HepG2 (cell line): ENCODE results near the gene CSNK1G3. TPM values are rescaled to one million over a fixed set of nuclear protein-coding genes. Genes with fewer than 3 reads are reported as not detected.

ENCODE experiments used
- ATAC-seq: fragments of 200-7000 bp; cut with Tn5 transposase; 3 replicates; pipeline ENCODE4 v1.9.1; 2020; ENCODE audit warnings: mild to moderate bottlenecking, moderate library complexity
- BruUV-seq: library from RNA; stranded (reverse); fragments of 400-500 nt; replicated peaks from 2 replicates; lab custom pipeline; 2021; lab: Mats Ljungman, UMichigan
- CTCF ChIA-PET: fragments of 300-600 bp; formaldehyde crosslinking; extraction: SDS; loops from one replicate; lab custom pipeline; 2021; ENCODE audit warnings: low total read pairs, inconsistent platforms, low intra/inter-chr PET ratio; lab: Yijun Ruan, JAX
- POLR2A ChIA-PET: fragments of 350-600 bp; sonication (Branson Sonifier 250); formaldehyde crosslinking; loops from one replicate; lab custom pipeline; 2020; ENCODE audit warnings: antibody characterized with exemption, inconsistent platforms; lab: Yijun Ruan, JAX
- DNase-seq: peaks from one replicate; pipeline ENCODE4 v3.0.0-alpha.2; 2015; ENCODE audit warnings: low spot score
- FAIRE-seq: peaks from 3 replicates; lab custom pipeline; 2011; peaks lifted over from hg19 to GRCh38; lab: Jason Lieb, UNC
- H2AFZ ChIP-seq: one replicate; pipeline ENCODE4 v1.6.1; 2011; ENCODE audit warnings: low read length, inconsistent platforms
- H3K27ac ChIP-seq: fragments of 300-600 bp; 3 replicates; pipeline ENCODE4 v1.8.0; 2011; ENCODE audit warnings: mixed run types, mild to moderate bottlenecking, mixed read lengths, low read length, inconsistent platforms; ENCODE audit not compliant: insufficient read depth; ENCODE audit errors: extremely low read length
- H3K27me3 ChIP-seq, 2 experiments: fragments of 200-600 bp in 1 of 2; 2 replicates in 1 of 2; 3 replicates in 1 of 2; pipeline versions ENCODE4 v1.6.0 to v1.8.0; 2011; ENCODE audit warnings: low read length in 2 of 2, mild to moderate bottlenecking in 2 of 2, moderate library complexity in 2 of 2, inconsistent platforms in 1 of 2; ENCODE audit not compliant: insufficient read depth in 2 of 2, control insufficient read depth in 1 of 2
- H3K36me3 ChIP-seq, 2 experiments: fragments of 200-600 bp in 1 of 2; replicated peaks in 1 of 2; 2 replicates in 1 of 2; 3 replicates in 1 of 2; pipeline versions ENCODE4 v1.5.1 to v1.8.0; 2011; ENCODE audit warnings: low read length in 2 of 2, inconsistent platforms in 1 of 2; ENCODE audit not compliant: insufficient read depth in 2 of 2, control insufficient read depth in 1 of 2
- H3K4me1 ChIP-seq: 2 replicates; pipeline ENCODE4 v1.5.1; 2012; ENCODE audit warnings: low read length, inconsistent platforms; ENCODE audit not compliant: insufficient read depth
- H3K4me2 ChIP-seq: 2 replicates; pipeline ENCODE4 v1.6.0; 2011; ENCODE audit warnings: low read depth, low read length, inconsistent platforms
- H3K4me3 ChIP-seq, 3 experiments: fragments of 200-600 bp in 1 of 3; sonication (generic), shearing (Covaris generic) in 1 of 3; replicated peaks in 1 of 3; 2 replicates each; pipeline ENCODE4 v1.5.1; 2011 to 2016; ENCODE audit warnings: low read length in 3 of 3, inconsistent platforms in 2 of 3, low read depth in 2 of 3, mild to moderate bottlenecking in 2 of 3, control low read depth in 1 of 3, mixed read lengths in 1 of 3; ENCODE audit not compliant: insufficient read depth in 1 of 3
- H3K79me2 ChIP-seq: one replicate; pipeline ENCODE4 v1.6.1; 2011; ENCODE audit warnings: low read length, inconsistent platforms; ENCODE audit not compliant: insufficient read depth
- H3K9ac ChIP-seq: 2 replicates; pipeline ENCODE4 v1.6.0; 2011; ENCODE audit warnings: mild to moderate bottlenecking, low read depth, low read length, inconsistent platforms; ENCODE audit not compliant: insufficient read depth
- H3K9me3 ChIP-seq: 2 replicates; pipeline ENCODE4 v1.5.1; 2012; ENCODE audit warnings: mild to moderate bottlenecking, low read length
- H4K20me1 ChIP-seq: 2 replicates; pipeline ENCODE4 v1.6.0; 2011; ENCODE audit warnings: inconsistent platforms, mild to moderate bottlenecking, low read length, moderate library complexity; ENCODE audit not compliant: insufficient read depth
- ASH2L ChIP-seq: fragments of 300-600, 200-600 bp; sonication (generic); IDR thresholded peaks from 2 replicates; pipeline ENCODE4 v1.7.0; 2017; ENCODE audit warnings: low read depth, mild to moderate bottlenecking, moderate library complexity, mixed read lengths, low read length; ENCODE audit not compliant: insufficient read length
- FOSL2 ChIP-seq: sonication (generic); formaldehyde crosslinking; IDR thresholded peaks from 2 replicates; pipeline ENCODE4 v1.4.0; 2020; ENCODE audit warnings: missing genetic modification reagents
- MATR3 ChIP-seq: sonication (generic); formaldehyde crosslinking; IDR thresholded peaks from 2 replicates; pipeline ENCODE4 v1.4.0; 2020; ENCODE audit warnings: missing genetic modification reagents
- NFKB2 ChIP-seq: sonication (generic); formaldehyde crosslinking; IDR thresholded peaks from 2 replicates; pipeline ENCODE4 v1.4.0; 2020; ENCODE audit warnings: missing genetic modification reagents, borderline replicate concordance
- PCBP2 ChIP-seq: fragments of 200-400 bp; formaldehyde crosslinking; optimal IDR thresholded peaks from 2 replicates; pipeline ENCODE3; 2018; ENCODE audit warnings: low read length, low read depth; ENCODE audit not compliant: poor library complexity, severe bottlenecking
- TOE1 ChIP-seq: sonication (generic); formaldehyde crosslinking; IDR thresholded peaks from 2 replicates; pipeline ENCODE4 v1.4.0; 2020; ENCODE audit warnings: mild to moderate bottlenecking, missing genetic modification reagents
- ZBED4 ChIP-seq: sonication (generic); formaldehyde crosslinking; IDR thresholded peaks from 2 replicates; pipeline ENCODE4 v1.4.0; 2020; ENCODE audit warnings: missing genetic modification reagents, borderline replicate concordance
- ZIK1 ChIP-seq: sonication (generic); formaldehyde crosslinking; IDR thresholded peaks from 2 replicates; pipeline ENCODE4 v1.5.0; 2020; ENCODE audit warnings: mild to moderate bottlenecking, low read depth, missing genetic modification reagents, borderline replicate concordance
- ZNF101 ChIP-seq: sonication (generic); formaldehyde crosslinking; IDR thresholded peaks from 2 replicates; pipeline ENCODE4 v1.4.0; 2020; ENCODE audit warnings: mild to moderate bottlenecking, low read depth, missing genetic modification reagents, borderline replicate concordance
- in situ Hi-C: cut with HindIII; loops from 2 replicates; pipeline ENCODE4 v1.10.0; 2017; ENCODE audit warnings: low pct_unique_long_range_greater_than_20kb; ENCODE audit not compliant: extremely low pct_ligation_motif_present
- intact Hi-C: fragments of 100-400 bp; cut with micrococcal nuclease; formaldehyde crosslinking; loops from one replicate; pipeline ENCODE4 v1.10.0; 2022; ENCODE audit not compliant: unreplicated experiment
- polyA plus RNA-seq, 8 experiments: library from polyadenylated mRNA; depleted of rRNA in 3 of 8; stranded (reverse) in 7 of 8; unstranded in 1 of 8; fragments of >200 nt; fragmentation: Illumina TruSeq in 4 of 8; extraction: Trizol in 4 of 8; gene quantifications; 2 replicates each; pipeline versions ENCODE4 v1.2.1 to v1.2.3, GENCODE V29; 2011 to 2016; ENCODE audit warnings: low read depth in 4 of 8, missing spikeins in 1 of 8, mixed read lengths in 1 of 8; ENCODE audit not compliant: insufficient read depth in 1 of 8
- total RNA-seq, 5 experiments: library from RNA; depleted of rRNA; stranded (reverse); fragments of >200 nt; fragmentation: Illumina TruSeq; extraction: Trizol; gene quantifications; 2 replicates each; pipeline ENCODE4 v1.2.3, GENCODE V29; 2016; ENCODE audit warnings: low read depth in 1 of 5

The CSNK1G3 gene
- total and polyA plus RNA-seq, 2 of the 13 experiments (the other 11 are each of a cell fraction or from before 2014, with no cell fraction given) = 11.3 to 31.5 TPM

GRCh38 chr5:123594434-123594833, 82.5 kb downstream of the CSNK1G3 start:
- FAIRE-seq (no peak), DNase-seq (no peak), ATAC-seq (no peak)
- Histone ChIP-seq H3K27me3 (no peaks in the 10 kb centered on the region), H3K9me3 (no peaks in the 10 kb centered on the region), H3K4me3 (no peak overlapping the region), H2AFZ (no peak overlapping the region), H3K27ac (no peak overlapping the region), H3K9ac (no peak overlapping the region), H3K4me2 (no peak overlapping the region), H3K79me2 (no peaks in the 10 kb centered on the region), H3K4me1 (no peaks in the 10 kb centered on the region), H3K36me3 (peaks cover 0 to 2% of the 10 kb centered on the region in 2 experiments; a peak in 2 of 5 replicates), H4K20me1 (no peaks in the 10 kb centered on the region)
- in situ Hi-C loops (no loop called here), intact Hi-C loops (no loop called here)
- ChIA-PET CTCF (no interaction called here), POLR2A (no interaction called here)
- TF ChIP-seq ZNF101 (CRISPR knock-in tag) (no peak), ZIK1 (CRISPR knock-in tag) (no peak), PCBP2 (no peak), FOSL2 (CRISPR knock-in tag) (no peak), ZBED4 (CRISPR knock-in tag) (no peak), ASH2L (no peak), MATR3 (CRISPR knock-in tag) (no peak), NFKB2 (CRISPR knock-in tag) (no peak), TOE1 (no peak)
- no TSS peak for BruUV-seq
